GM19099 (cell line): ENCODE data around the gene DECR2.

Experiments
- POLR2A ChIP-seq: IDR thresholded peaks from 3 replicates; pipeline ENCODE4 v1.6.1; 2011; ENCODE audit warnings: low read depth; ENCODE audit not compliant: insufficient read length; ENCODE audit errors: extremely low read depth

The DECR2 gene

DNA sequence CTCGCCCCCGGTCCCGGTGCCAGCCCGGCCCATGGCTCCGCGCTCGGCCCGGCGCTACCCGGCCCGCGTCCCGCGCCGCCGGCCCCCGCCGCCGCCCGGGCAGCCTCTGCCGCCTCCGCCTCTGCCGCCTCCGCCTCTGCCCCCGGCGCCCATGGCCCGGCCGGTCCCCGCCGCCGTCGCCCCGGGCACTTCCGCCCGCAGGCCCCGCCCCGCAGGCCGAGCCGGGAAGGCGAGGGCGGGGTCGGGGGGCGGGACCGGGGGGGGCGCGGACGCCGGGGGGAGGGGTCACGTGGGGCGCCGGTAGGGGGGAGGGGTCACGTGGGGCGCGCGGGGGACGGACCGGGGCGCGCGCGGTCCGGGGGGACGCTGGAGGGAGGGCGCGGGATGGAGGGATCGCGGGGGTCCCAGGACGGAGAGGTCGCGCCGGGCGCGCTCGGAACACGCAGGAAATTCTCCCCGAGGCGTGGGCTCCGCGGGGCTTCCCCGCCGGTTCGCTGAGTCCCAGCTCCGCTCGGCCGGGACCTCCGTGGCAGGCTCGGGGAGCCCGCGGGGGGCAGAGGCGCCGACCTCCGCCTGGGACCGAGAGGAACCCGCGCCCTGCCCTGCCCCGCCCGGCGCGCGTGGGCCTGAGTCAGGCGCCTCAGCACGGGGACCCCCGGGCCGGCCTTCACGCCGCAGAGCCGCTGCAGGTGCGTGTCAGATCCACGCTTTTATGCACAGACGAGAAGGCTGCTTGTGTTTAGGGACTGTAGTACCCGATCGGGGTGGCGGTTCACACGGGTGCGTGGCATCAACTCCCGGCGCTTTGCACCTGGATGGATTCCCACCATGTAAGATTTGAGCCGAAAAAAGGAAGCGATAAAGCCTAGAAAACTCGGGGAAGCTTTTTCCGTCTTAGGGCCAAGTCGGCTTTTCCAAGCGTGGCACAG is 19.6 kb upstream of the DECR2 start, which contains the start of gene PGAP6:
Gene PGAP6 (minus strand): TSS at position 190 of the 929 bp plus-strand sequence. CDS start 157 bp downstream, at position 33.
- TF ChIP-seq POLR2A = peak; percentile 73

DNA sequence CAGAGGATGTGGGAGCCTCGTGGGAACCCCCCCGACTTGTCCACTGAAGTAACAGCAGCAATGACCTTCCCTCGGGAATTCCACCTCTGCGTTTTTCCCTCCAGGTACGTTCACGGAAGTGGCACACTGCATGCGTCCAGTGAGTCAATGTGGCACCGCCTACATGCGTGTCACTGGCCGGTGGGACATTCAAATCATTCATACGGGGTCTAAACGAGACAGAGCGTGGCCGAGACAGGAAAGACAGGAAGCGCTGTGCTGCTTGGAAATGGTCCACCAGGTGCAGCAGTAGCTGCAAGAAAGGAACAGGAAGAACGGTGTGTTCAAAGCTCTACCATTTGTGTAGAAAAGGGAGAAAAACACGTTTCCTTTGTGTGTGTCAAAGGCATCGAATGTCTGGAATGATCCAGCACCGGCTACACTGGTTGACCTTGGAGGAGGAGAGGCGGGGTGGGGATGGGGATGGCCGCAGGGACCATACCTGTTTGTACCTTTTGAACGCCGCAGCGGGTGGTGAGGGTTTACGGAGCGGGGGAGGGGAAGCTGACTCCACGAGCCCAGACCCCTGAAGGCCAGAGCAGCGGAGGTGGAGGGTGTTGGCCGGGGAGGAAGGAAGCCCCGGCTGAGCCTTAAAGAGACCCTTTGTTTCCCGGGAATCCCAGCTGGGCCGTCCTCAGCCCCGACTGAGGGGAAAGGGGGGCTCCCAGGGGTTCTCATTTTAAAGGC is 18.2 kb upstream of the DECR2 start:
- no peak for TF ChIP-seq POLR2A

DNA sequence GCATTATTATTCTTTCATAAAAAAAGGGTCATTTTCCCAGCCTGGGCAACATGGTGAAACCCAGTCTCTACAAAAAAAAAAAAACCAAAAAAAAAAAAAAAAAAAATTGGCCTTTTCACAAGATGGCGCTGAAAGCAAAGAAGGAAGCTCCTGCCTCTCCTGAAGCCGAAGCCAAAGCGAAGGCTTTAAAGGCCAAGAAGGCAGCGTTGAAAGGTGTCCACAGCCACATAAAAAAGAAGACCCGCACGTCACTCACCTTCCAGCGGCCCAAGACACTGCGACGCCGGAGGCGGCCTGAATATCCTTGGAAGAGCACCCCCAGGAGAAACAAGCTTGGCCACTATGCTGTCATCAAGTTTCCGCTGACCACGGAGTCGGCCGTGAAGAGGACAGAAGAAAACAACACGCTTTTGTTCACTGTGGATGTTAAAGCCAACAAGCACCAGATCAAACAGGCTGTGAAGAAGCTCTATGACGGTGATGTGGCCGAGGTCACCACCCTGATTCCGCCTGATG is 15.0 kb upstream of the DECR2 start:
- no peak for TF ChIP-seq POLR2A

DNA sequence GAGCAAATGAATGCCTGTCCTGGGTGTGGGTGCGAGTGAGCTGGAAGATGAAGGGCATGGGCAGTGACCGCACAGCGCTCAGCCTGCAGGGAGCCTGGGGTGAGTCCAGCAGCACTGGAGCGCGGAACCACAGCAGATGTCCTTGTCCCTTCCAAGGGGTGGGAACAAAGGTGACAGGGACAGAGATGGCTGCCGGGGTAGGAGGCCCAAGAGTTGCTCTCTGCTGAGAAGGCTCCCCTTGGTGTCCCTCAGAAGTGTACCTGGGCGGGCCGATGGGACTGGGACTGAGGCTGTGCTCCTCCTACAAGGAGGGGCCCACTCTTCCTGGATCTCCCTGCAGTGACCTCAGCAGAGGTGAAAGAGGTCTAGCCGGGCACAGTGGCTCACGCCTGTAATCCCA is 12.3 kb upstream of the DECR2 start:
- no peak for TF ChIP-seq POLR2A

DNA sequence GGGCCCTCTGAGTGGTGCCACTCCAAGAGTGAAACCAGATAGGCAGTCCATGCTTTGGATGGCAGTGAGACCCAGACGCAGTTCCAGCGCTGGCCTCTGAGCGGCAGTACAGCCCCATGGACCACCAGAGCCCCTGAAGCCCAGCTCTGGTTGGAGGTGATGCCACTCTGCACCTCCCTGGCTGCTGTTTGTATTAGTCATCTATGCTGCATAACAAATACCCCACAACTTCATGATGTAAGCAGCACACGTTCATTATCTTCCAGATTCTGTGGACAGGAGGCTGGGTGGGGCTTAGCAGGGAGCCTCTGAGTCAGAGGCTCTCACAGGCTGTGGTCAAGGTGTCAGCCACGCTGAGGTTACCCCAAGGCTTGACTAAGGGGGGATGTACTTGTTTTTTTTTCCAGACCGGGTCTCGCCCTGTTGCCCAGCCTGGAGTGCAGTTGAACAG is 9.8 kb upstream of the DECR2 start:
- TF ChIP-seq POLR2A = no peak

DNA sequence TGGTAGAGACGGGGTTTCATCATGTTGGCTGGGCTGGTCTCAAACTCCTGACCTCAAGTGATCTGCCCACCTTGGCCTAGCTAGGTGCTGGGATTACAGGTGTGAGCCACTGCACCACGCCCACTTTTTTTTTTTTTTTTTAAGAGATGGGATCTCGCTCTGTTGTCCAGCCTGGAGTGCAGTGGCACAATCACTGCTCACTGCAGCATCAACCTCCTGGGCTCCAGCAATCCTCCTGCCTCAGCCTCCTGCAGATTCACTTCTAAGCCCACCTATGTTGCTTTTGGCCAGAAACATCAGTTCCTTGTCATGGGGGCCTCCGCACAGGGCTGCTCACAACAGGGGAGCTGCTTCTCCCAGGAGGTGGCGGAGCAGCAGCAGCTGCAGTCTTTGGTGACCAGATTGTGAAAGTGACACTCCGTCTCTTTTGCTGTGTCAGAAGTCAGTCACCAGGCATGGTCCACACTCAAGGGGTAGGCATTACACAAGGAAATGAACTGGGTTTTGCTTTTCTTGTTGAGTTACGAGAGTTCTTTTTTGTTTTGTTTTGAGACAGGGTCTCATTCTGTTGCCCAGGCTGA is 9.1 kb upstream of the DECR2 start:
- no peak for TF ChIP-seq POLR2A

DNA sequence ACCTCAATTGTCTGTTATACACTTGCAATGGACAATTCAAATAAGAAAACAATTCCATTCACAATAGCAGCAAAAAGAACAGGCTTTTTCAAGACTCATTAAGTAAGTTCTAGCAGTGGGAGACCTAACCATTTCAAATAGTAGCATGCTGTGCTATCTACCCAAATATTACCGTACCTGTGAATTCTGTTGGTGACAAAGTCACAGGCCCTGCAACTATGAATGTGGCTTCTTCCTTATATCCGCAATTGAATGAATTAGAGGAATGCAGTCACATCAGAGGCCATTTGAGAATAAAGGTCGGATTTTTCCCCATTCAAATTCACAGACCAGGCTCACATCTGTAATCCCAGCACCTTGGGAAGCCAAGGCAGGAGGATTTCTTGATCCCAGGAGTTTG is 5.5 kb upstream of the DECR2 start:
- no peak for TF ChIP-seq POLR2A

DNA sequence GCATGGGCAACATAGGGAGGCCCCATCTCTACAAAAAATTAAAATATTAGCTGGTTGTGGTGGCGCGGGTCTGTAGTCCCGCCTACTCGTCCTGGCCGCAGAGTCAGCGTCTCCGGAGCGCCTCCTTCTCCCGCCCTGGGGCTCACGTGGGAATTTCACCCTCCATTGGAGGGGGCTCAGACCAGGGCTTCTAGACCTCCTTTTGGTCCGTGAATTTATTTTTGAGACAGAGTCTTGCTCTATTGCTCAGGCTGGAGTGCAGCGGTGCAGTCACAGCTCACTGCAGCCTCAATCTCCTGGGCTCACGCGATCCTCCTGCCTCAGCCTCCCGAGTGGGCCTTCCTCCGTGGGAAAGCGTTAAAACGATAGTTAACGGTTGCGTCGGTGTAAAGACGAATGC is 5.1 kb upstream of the DECR2 start:
- TF ChIP-seq POLR2A = no peak

DNA sequence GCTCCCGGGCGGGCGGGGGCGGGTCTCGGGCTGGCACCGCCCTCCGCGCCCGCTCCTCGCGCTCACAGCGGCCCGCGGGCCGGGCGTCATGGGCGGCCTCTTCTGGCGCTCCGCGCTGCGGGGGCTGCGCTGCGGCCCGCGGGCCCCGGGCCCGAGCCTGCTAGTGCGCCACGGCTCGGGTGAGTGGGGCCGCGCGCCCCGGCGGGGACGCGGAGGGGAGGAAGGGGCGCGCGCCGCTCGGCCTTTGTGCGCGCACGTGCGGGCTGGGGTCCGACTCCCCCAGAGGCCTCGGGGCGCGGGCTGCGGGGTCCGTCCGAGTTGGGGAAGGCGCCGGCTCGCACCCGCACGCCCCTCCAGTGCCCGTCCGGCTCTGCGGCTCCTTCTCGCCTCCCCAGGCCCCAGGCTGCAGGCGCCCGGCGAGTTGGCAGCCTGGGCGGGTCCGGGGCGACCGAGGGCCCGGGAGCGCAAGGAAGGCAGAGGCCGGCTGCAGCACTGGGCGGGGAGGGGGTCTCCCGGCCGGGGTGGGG is 4.5 kb upstream of the DECR2 start, which contains the start of gene NME4:
Gene NME4 (plus strand): TSS at position 65 of the 527 bp plus-strand sequence. CDS start 24 bp downstream, at position 89.
- TF ChIP-seq POLR2A = peak; percentile 52

DNA sequence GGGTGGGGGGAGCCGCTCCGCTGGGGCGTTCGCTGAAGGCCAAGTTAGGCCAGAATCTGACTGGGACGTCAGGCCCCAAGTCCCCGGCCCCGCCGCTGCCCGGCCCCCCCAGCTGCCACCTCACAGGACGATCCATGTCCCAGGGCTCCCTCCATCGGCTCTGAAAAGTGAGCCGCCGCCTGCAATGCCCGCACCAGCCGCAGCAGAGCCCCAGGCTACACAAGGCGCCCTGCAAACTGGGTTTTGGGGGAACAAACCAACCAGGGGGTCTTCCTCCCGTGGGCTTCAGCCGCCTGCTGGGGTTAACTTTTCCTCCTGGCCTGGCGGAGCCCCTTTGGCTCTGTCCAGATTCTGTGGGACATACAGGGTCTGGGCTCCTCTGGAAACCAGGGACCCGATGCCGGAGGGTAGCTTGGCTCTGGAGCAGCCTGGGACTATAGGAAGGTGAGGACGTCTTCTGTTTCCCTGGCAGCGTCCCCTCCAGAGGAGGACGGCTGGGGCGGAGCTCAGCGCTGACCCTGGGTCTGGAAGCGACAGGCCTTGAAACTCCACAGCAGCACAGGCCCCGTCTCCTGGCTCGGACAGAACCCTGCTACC is 3.9 kb upstream of the DECR2 start:
- TF ChIP-seq POLR2A = no peak

DNA sequence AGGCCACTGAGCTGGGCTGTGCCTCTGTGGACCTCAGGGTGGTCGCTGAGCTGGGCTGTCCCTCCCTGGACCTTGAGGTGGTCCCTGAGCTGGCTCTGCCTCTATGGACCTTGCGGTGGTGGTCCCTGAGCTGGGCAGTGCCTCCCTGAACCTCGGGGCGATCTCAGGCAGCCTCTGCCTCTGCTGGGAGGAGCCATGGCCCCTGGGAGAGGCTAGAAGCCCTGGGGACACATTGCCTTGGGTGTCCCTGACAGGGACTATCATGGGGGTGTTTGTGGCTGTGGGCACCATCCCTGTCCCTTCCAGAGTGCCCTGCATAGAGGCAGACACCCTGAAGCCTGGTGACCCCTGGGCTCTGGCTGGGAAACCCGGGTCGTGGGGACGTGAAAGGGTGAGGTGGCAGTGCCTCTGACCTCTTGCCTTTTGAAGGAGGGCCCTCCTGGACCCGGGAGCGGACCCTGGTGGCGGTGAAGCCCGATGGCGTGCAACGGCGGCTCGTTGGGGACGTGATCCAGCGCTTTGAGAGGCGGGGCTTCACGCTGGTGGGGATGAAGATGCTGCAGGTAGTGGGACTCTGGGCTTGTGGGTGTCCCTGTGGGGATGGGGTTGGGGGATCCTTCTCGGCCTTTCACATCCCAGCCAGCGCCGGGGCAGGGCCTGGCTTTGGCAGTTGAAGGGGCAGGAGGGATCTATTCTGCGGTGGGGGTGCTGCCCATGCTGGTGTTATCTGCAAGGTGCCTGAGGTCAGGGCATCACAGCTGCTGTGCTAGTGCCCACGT is 2.9 kb upstream of the DECR2 start:
- no peak for TF ChIP-seq POLR2A

DNA sequence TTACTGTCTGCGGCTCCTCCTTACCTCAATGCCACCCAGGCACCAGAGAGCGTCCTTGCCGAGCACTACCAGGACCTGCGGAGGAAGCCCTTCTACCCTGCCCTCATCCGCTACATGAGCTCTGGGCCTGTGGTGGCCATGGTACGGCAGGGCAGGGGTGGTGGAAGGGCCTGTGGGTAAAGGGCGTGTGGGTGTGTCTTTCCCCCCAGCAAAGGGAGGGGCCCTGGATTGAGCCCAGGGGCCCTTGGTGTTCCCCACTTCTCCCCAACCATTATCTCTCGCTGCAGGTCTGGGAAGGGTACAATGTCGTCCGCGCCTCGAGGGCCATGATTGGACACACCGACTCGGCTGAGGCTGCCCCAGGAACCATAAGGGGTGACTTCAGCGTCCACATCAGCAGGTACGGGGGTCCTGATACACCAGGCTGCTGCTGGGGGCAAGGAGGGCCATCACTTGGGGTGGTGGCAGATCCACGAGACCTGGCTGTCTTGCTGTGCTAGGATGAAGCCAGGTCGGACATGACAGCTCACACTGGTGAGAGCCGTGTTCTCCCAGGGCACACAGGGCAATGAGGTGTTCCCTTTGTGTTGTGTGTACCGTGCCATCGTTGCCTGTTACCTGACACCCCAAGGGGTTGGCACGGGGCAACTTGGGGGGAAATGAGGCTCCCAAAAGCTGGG is 2.2 kb upstream of the DECR2 start:
- no peak for TF ChIP-seq POLR2A

DNA sequence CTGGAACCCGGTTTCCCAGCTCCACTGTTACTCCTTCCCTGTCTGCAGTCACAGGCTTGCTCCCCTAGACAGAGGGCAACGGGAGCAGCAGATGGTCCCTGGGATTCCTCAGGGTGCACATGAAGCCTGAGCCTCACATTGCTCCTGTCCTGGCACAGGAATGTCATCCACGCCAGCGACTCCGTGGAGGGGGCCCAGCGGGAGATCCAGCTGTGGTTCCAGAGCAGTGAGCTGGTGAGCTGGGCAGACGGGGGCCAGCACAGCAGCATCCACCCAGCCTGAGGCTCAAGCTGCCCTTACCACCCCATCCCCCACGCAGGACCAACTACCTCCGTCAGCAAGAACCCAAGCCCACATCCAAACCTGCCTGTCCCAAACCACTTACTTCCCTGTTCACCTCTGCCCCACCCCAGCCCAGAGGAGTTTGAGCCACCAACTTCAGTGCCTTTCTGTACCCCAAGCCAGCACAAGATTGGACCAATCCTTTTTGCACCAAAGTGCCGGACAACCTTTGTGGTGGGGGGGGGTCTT is 1.6 kb upstream of the DECR2 start:
- no peak for TF ChIP-seq POLR2A

DNA sequence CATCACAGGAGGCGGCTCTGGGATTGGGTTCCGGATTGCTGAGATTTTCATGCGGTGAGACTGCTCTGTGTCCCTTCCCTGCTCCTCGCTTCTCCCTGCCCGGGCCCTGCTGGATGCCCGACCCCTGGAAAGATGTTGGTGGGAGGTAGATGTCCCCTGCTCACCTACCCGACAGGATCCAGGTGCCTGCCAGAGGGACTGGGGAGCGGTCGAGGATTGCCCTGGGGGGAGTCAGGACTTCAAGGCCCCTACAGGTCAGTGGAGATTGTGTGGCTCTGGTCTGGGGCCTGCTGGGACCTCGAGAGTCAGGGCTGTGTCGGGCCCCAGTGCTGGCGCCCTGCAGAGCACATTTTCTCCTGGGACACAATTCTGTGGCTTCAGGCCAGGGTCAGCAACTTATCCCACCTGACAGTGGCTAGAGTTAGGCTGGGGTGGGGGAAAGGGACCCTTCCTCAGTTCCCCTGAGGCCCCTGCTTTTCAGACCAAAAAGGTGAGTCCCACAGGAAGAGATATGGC is 3.3 kb downstream of the DECR2 start:
- TF ChIP-seq POLR2A = no peak
